Muscle of leg (tissue), 11 donors: Measurements from ENCODE around the gene PTCHD4. TPM values are rescaled to one million over a fixed set of nuclear protein-coding genes. Genes with fewer than 3 reads are reported as not detected.

Source experiments
- DNase-seq: peaks from one replicate; pipeline ENCODE4 v3.0.0; 2013
- H3K27ac ChIP-seq: one replicate; pipeline ENCODE4 v1.5.1; 2013; ENCODE audit warnings: mild to moderate bottlenecking, low read length, control low read depth
- H3K27me3 ChIP-seq: one replicate; pipeline ENCODE4 v1.6.1; 2013; ENCODE audit warnings: low read length; ENCODE audit not compliant: control insufficient read depth, insufficient read depth
- H3K36me3 ChIP-seq: one replicate; pipeline ENCODE4 v1.6.1; 2013; ENCODE audit warnings: low read length; ENCODE audit not compliant: control insufficient read depth, insufficient read depth
- H3K4me1 ChIP-seq: one replicate; pipeline ENCODE4 v1.6.1; 2013; ENCODE audit warnings: low read length; ENCODE audit not compliant: control insufficient read depth, insufficient read depth
- H3K4me3 ChIP-seq: one replicate; pipeline ENCODE4 v1.5.1; 2013; ENCODE audit warnings: low read length, control low read depth
- H3K9me3 ChIP-seq: replicated peaks from 2 replicates; pipeline ENCODE4 v1.6.1; 2013; ENCODE audit warnings: low read depth, low read length; ENCODE audit not compliant: control insufficient read depth
- WGBS: methylation state at CpG from one replicate; pipeline ENCODE4 v1.1.5; 2013; ENCODE audit warnings: missing lambda C conversion rate; ENCODE audit not compliant: insufficient coverage; 5-methylcytosine and 5-hydroxymethylcytosine counted together
- polyA plus RNA-seq, 8 donors: library from polyadenylated mRNA; unstranded; fragments of 120-200 nt; gene quantifications; one replicate each; pipeline versions ENCODE4 v1.2.1 to v1.2.3, GENCODE V29; 2013; ENCODE audit warnings: inconsistent platforms in 1 of 8, low replicate concordance in 1 of 8; ENCODE audit not compliant: insufficient read length in 8 of 8, insufficient read depth in 1 of 8
- total RNA-seq: library from RNA; stranded (reverse); fragments of 120-200 nt; gene quantifications from one replicate; pipeline ENCODE4 v1.2.4, GENCODE V29; 2013

The PTCHD4 gene
- total and polyA plus RNA-seq, 9 donors = 0.60 to 2.6 (median 0.98) TPM

- no peak overlapping the region for H3K4me3 ChIP-seq
- peak; percentile 77 for DNase-seq
- H3K27me3 ChIP-seq = no peaks in the 10 kb centered on the region
- H3K9me3 ChIP-seq = no peaks in the 10 kb centered on the region
- no peaks in the 10 kb centered on the region for H3K4me1 ChIP-seq
- no peak overlapping the region for H3K27ac ChIP-seq
- no peaks in the 10 kb centered on the region for H3K36me3 ChIP-seq
Measured at GRCh38 chr6:48078120-48078519, 32.9 kb downstream of the PTCHD4 start.

- Histone ChIP-seq H3K27ac (no peak overlapping the region), H3K27me3 (no peaks in the 10 kb centered on the region), H3K4me1 (no peaks in the 10 kb centered on the region), H3K4me3 (no peak overlapping the region), H3K9me3 (no peaks in the 10 kb centered on the region), H3K36me3 (no peaks in the 10 kb centered on the region)
- no peak for DNase-seq
Measured at GRCh38 chr6:48075181-48075580, 35.8 kb downstream of the PTCHD4 start.

GRCh38 chr6:48073976-48074767, 36.8 kb downstream of the PTCHD4 start:
- 71% methylated on average over 2 of the region's 8 CpGs for WGBS
- Histone ChIP-seq H3K4me1 (peaks cover 3% of the 10 kb centered on the region), H3K27me3 (peaks cover 5% of the 10 kb centered on the region), H3K4me3 (no peak overlapping the region), H3K9me3 (no peaks in the 10 kb centered on the region), H3K36me3 (no peaks in the 10 kb centered on the region), H3K27ac (no peak overlapping the region)
- DNase-seq = no peak

GRCh38 chr6:48071833-48072232, 39.2 kb downstream of the PTCHD4 start:
- Histone ChIP-seq H3K27ac (no peak overlapping the region), H3K4me3 (no peak overlapping the region), H3K27me3 (peaks cover 14% of the 10 kb centered on the region), H3K9me3 (no peaks in the 10 kb centered on the region), H3K4me1 (peaks cover 7% of the 10 kb centered on the region), H3K36me3 (no peaks in the 10 kb centered on the region)
- DNase-seq = no peak
- no CpG with 5 or more reads among the region's 3 CpGs for WGBS

GRCh38 chr6:48069280-48069679, 41.7 kb downstream of the PTCHD4 start:
- DNase-seq = peak; percentile 25
- Histone ChIP-seq H3K27me3 (peaks cover 14% of the 10 kb centered on the region), H3K36me3 (no peaks in the 10 kb centered on the region), H3K27ac (no peak overlapping the region), H3K4me1 (peaks cover 7% of the 10 kb centered on the region), H3K9me3 (no peaks in the 10 kb centered on the region), H3K4me3 (no peak overlapping the region)
- 7% methylated on average over 2 of the region's 11 CpGs for WGBS

- WGBS = 2% methylated on average over 45 of the region's 64 CpGs
Measured at GRCh38 chr6:48068278-48069251, 42.4 kb downstream of the PTCHD4 start.

GRCh38 chr6:48067886-48068277, 43.1 kb downstream of the PTCHD4 start:
- Histone ChIP-seq H3K4me3 (no peak overlapping the region), H3K27ac (no peak overlapping the region), H3K4me1 (peaks cover 7% of the 10 kb centered on the region), H3K27me3 (peaks cover 14% of the 10 kb centered on the region), H3K9me3 (no peaks in the 10 kb centered on the region), H3K36me3 (no peaks in the 10 kb centered on the region)
- DNase-seq = no peak
- WGBS = no CpG with 5 or more reads among the region's 4 CpGs

More at GRCh38 chr6:48068278-48069251, 42.4 kb downstream of the PTCHD4 start:
- H3K4me3 ChIP-seq = peak overlapping the region; percentile 5
- no peak overlapping the region for H3K27ac ChIP-seq
- peaks cover 7% of the 10 kb centered on the region for H3K4me1 ChIP-seq
- H3K27me3 ChIP-seq = peaks cover 14% of the 10 kb centered on the region
- H3K36me3 ChIP-seq = no peaks in the 10 kb centered on the region
- H3K9me3 ChIP-seq = no peaks in the 10 kb centered on the region
- DNase-seq = peak; percentile 7

GRCh38 chr6:48067148-48067712, 43.8 kb downstream of the PTCHD4 start:
- peaks cover 14% of the 10 kb centered on the region for H3K27me3 ChIP-seq
- H3K4me1 ChIP-seq = peaks cover 7% of the 10 kb centered on the region
- H3K4me3 ChIP-seq = no peak overlapping the region
- H3K27ac ChIP-seq = no peak overlapping the region
- WGBS = no CpG with 5 or more reads among the region's 3 CpGs
- H3K36me3 ChIP-seq = no peaks in the 10 kb centered on the region
- H3K9me3 ChIP-seq = no peaks in the 10 kb centered on the region
- DNase-seq = no peak

- WGBS = no CpG with 5 or more reads among the region's 3 CpGs
- H3K4me1 ChIP-seq = no peaks in the 10 kb centered on the region
- DNase-seq = no peak
- H3K36me3 ChIP-seq = no peaks in the 10 kb centered on the region
- no peaks in the 10 kb centered on the region for H3K9me3 ChIP-seq
- no peak overlapping the region for H3K27ac ChIP-seq
- H3K4me3 ChIP-seq = no peak overlapping the region
- H3K27me3 ChIP-seq = no peaks in the 10 kb centered on the region
Measured at GRCh38 chr6:48061265-48061990, 49.6 kb downstream of the PTCHD4 start.
